Bone marrow (tissue), 2 donors: ENCODE measurements around the gene VCPKMT.

Experiments used
- DNase-seq, 2 donors: peaks; one replicate each; lab custom pipeline; 2025; lab: John Stamatoyannopoulos, UW

The VCPKMT gene

DNA sequence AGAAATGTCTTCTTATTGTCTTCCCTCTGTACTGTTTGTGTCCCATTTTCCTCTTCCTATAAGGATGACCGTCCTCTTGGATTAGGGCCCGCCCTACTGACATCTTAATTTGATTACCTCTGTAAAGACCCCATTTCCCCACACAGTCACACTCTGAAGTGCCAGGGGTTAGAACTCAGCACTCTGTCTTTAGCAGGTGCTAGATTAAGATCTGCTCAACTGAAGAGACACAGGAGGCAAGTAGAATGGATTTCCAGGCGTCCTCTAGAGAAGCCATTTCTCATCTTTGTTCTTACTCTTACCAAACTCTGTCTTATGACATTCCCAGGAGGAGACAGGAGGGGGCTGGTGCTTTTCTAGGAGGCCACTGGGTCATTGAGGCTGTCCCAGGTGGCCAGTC is 50.8 kb downstream of the VCPKMT start:
- DNase-seq, result no peak

DNA sequence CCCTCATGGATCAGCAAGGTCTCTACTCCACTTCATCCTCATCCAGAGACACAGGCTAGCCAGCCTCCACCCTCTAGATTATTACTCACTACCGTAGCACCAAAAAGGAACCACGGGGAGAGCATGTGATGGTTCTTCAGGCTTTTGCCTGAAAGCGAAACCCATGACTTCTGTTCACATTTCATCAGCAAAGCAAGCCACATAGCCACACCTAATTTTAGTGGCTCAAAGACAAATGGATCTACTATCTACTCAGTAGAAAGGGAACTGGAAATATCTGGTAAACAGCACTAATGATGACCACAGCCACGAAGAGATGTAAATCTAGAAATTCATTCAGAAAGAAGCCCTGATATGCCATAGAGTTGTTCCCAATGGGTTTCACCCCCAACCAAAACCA is 51.4 kb downstream of the VCPKMT start:
- peak in 1 of 2 donors; percentile 87 for DNase-seq

DNA sequence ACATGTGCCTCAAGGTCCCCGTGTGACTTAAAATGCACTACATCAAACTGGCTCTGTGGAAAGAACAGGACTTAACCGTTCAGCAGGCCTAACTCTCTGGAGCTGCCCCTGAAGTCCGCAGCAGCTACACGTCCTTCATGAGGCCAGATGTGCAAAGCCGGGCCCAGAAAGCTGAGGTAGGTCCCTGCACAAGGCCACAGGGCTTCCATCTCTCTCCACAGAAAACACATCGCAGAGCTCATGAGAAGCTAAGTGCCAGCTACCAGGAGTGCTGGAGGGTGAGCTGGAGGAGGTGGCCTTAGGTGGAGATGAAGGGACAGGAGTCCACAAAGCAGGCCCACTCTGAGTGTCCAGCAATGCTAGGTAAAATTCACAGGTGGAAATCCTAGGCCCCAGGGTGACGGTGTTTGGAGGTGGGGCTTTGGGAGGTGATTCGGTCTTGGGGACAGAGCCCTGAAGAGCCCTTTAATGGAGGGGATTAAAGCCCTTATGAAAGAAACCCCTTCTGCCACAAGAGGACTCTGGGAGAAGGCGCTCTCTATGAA is 52.4 kb downstream of the VCPKMT start:
- DNase-seq, result no peak

DNA sequence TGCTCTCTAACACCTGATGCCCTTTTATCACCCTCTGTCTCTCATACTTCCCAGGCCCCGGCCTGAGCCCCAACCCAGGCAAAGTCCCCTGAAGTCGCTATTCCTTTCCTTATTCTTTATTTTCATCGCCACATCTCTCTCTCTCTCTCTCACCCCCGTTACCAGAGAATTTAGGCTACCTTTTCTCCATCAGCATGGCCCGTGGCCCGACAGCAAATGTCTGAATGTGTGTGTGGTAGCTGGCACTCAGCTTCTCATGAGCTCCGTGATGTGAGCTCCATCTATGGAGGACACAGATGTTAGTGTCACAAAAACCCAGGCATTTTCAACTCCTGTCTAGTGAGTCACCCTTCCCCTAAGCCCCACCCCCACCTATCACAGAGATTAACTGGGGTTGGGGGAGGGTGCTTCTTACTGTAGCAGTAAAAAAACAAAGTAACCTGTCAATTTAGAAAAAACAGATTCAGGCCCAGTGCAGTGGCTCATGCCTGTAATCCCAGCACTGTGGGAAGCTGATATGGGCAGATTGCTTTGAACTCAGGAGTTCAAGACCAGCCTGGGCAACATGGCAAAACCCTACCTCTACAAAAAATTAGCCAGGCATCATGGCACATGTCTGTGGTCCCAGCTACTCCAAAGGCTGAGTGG is 53.8 kb downstream of the VCPKMT start:
- peak in 1 of 2 donors; percentile 89 for DNase-seq

DNA sequence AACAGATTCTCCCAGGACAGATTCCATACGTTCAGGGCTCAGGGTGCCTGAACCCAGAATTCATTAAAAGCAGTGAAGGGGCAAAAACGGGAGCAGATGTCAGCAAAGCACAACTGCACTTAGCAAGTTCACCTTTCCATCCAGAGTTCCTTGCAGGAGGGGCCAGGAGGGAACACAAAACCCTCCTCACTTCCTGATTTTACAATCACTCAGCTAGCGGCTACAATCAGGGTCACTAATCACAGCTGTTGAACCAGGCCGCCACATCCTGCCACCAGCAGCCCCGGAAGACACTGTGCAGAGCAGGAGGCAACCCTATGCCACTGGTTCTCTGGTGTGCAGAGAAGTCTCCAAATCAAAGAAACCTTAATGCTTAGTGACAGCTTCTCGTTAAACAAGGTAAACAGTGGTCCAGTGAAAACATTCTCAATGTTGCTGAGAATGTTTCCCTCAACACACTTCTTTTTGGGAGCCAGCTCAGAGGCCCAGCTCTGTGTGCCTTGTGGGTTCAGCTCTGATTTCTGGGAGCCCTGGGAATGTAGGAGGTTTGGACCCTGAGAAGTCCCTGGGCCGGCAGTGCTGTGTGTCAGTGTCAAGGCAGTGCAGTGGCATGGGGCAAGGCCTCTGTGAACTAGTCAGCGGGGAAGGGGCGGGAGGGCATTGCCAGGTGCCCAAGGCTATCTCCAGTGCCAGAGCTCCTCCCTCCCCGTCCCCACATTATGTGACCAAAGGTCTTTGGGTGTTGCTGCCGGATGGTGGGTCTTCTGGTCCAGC is 54.5 kb downstream of the VCPKMT start:
- peak; percentile 32 to 74 for DNase-seq

DNA sequence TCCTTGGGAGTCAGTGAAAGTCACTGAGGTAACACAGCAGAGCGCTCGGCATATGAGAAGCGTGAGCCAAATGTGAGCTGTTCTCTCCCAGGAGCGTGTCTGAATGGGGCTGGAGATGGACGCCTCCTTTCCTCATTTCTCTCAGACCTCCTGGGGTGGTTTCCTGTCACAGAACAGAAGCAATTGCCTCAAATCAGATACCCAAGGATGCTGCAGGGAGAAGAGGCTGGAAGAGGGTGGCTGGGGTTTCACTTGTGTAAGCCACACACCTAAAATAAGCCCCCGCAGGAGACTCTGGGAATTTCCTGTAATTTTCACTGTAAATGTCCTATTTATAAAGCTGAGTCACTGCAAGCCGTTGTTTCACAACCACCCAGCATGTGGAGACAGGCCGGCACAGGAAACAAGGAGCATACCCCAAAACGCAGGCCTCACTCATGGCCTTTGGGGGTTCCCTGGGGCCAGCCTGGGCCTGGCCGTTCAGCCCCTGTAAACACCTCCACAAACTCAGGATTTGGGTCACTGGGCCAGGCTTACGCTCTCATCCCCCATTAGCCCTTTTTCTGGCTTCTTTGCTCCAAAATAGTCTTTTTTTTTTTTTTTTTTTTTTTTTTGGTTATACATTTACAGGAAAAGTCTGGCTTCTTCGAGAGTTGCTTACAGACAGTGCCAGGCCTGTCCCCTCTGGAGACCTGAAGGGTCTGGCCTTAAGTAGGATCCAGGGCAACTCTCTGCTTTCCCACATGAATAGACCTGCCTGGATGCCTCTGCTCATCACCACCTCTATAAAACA is 55.3 kb downstream of the VCPKMT start:
- peak; percentile 41 to 85 for DNase-seq

DNA sequence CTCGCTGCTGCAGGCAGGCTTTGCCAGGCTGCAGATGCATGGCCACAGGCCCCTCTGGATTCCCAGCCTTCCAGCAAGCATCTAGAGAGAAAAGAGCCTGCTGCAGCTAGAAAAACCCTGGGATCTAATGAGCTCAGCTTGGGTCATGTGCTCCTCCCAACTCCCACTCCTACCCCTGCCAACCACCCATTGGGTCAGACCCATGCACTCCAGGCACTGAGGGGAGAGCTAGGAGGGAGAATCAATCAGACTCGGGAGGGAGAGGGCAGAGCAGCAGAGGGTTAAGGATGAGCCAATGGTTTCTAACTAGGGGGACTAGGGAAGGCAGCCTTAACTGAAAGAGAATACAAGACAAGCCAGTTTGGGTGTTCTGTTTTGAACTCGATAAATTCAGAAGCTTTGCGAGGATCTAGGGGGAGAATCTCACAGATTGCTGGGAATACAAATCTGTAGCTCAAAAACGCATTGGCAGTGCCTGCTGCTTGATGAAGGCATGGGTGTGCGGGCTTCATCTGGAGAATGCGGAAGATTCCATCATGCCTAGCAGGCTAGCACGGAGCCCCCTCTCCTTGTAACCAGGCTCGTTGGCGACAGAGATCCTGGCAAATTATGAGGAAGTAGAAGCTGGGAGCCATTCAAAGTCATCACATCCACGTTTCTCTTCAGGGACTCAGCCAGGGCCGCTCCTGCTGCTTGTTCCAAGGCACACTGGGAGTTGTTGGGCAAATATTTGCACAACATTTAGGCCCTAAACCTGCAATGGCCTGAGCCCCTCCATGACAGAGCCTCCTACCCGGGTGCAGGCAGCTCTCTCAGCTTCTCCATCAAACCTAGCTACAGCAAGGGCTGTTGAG is 56.4 kb downstream of the VCPKMT start:
- DNase-seq, result no peak
